K562 (cell line): ENCODE results near the gene SLAMF6. TPM values are rescaled to one million over a fixed set of nuclear protein-coding genes. Genes with fewer than 3 reads are reported as not detected.
A peak's percentile ranks its signal among the peaks of the same experiment; 100 is the strongest.

Source experiments
- ARID3A ChIP-seq: IDR thresholded peaks from 2 replicates; pipeline ENCODE4 v1.6.1; 2012; ENCODE audit warnings: low read depth, low read length, improper control_type of control experiment, borderline replicate concordance
- BRF1 ChIP-seq: IDR thresholded peaks from 3 replicates; pipeline ENCODE4 v1.6.1; 2011; ENCODE audit warnings: borderline replicate concordance, mild to moderate bottlenecking; ENCODE audit not compliant: insufficient read length; ENCODE audit errors: extremely low read depth
- CCNT2 ChIP-seq: IDR thresholded peaks from 2 replicates; pipeline ENCODE4 v1.6.1; 2011; ENCODE audit warnings: borderline replicate concordance, low read depth, mild to moderate bottlenecking, moderate library complexity, mixed read lengths, low read length; ENCODE audit not compliant: insufficient read length; ENCODE audit errors: extremely low read depth
- CHD7 ChIP-seq: fragments of 200-600 bp; sonication (generic); IDR thresholded peaks from one replicate; pipeline ENCODE4 v1.6.1; 2012; ENCODE audit warnings: mild to moderate bottlenecking, low read depth, low read length, inconsistent platforms
- HMG20B ChIP-seq: fragments of 250-450 bp; sonication (Bioruptor Pico); IDR thresholded peaks from 2 replicates; pipeline ENCODE4 v1.5.0; 2021; ENCODE audit warnings: mild to moderate bottlenecking
- NBN ChIP-seq: fragments of 450-650 bp; IDR thresholded peaks from 2 replicates; pipeline ENCODE4 v1.6.1; 2016; ENCODE audit warnings: low read depth, mild to moderate bottlenecking
- POU5F1 ChIP-seq: fragments of 150-350 bp; IDR thresholded peaks from 2 replicates; pipeline ENCODE4 v1.6.1; 2014; ENCODE audit warnings: borderline replicate concordance, low read length, low read depth, mild to moderate bottlenecking; ENCODE audit not compliant: partially characterized antibody
- SREBF1 ChIP-seq: fragments of 150-350 bp; IDR thresholded peaks from 2 replicates; pipeline ENCODE4 v1.6.1; 2014; ENCODE audit warnings: antibody characterized with exemption, low read depth, low read length, borderline replicate concordance
- TARDBP ChIP-seq: fragments of 450-650 bp; IDR thresholded peaks from 2 replicates; pipeline ENCODE4 v1.6.1; 2016
- VEZF1 ChIP-seq: fragments of 200-800 bp; sonication (Bioruptor generic); IDR thresholded peaks from 2 replicates; pipeline ENCODE4 v1.6.1; 2017; ENCODE audit warnings: missing genetic modification characterization, missing compliant biosample characterization
- ZNF133 ChIP-seq: fragments of 250-450 bp; sonication (Bioruptor Pico); IDR thresholded peaks from 2 replicates; pipeline ENCODE4 v1.4.0; 2020; ENCODE audit warnings: mild to moderate bottlenecking
- ZNF384 ChIP-seq: IDR thresholded peaks from 2 replicates; pipeline ENCODE4 v1.6.1; 2012; ENCODE audit warnings: low read depth, low read length, improper control_type of control experiment
- ZNF561 ChIP-seq: fragments of 450-650 bp; formaldehyde crosslinking; conservative IDR thresholded peaks from 2 replicates; pipeline ENCODE4 v1.4.0; 2020; ENCODE audit warnings: mild to moderate bottlenecking, moderate library complexity
- polyA plus RNA-seq, 8 experiments: library from polyadenylated mRNA; depleted of rRNA in 4 of 8; stranded (reverse) in 5 of 8; unstranded in 3 of 8; fragments of >200 nt; fragmentation: Nextera tagmentation in 2 of 8; fragmentation: Illumina TruSeq in 1 of 8; extraction: Ambion mirVana in 2 of 8; extraction: Trizol in 1 of 8; gene quantifications; 2 replicates each; pipeline versions ENCODE4 v1.2.1 to v1.2.3, GENCODE V29; 2011 to 2014; ENCODE audit warnings: inconsistent platforms in 1 of 8, missing spikeins in 1 of 8
- total RNA-seq, 7 experiments: library from RNA; depleted of rRNA in 6 of 7; stranded (reverse); fragments of >200 nt in 6 of 7; fragmentation: Illumina TruSeq in 2 of 7; extraction: Trizol in 2 of 7; gene quantifications; 2 replicates each; pipeline versions ENCODE4 v1.2.1 to v1.2.3, GENCODE V29; 2011 to 2021; ENCODE audit warnings: low replicate concordance in 1 of 7

Gene SLAMF6
- total and polyA plus RNA-seq, 9 of the 15 experiments (the other 6 are each of a cell fraction or from before 2014, with no cell fraction given): 0.56 to 4.8 (median 1.1) TPM

GRCh38 chr1:160548960-160549664 is 26.1 kb upstream of the SLAMF6 start (continued):
- TF ChIP-seq POU5F1: no peak
- TF ChIP-seq ZNF384: no peak
- TF ChIP-seq VEZF1 (CRISPR knock-in tag): peak; percentile 31; the same call in 1 of the 2 replicates
- TF ChIP-seq TARDBP: no peak
- no peak for TF ChIP-seq ARID3A
- no peak for TF ChIP-seq ZNF133
- no peak for TF ChIP-seq HMG20B (CRISPR knock-in tag)
- no peak for TF ChIP-seq ZNF561 (CRISPR knock-in tag)
- TF ChIP-seq BRF1: no peak
- TF ChIP-seq SREBF1: no peak
- TF ChIP-seq CHD7: no peak
- no peak for TF ChIP-seq CCNT2
- TF ChIP-seq NBN: 0 out of 2 replicates have a peak, but pooled peaks have one; percentile 46
